Measurements from ENCODE around the gene DDX54. TPM values are rescaled to one million over a fixed set of nuclear protein-coding genes. Genes with fewer than 3 reads are reported as not detected.

Gene DDX54
- 10 to 100 TPM in 2 of 3 donors, 1 to 10 TPM in 1; 7.8 to 34.2 (median 11.0) TPM for polyA plus RNA-seq

- peak; percentile 77 to 85 (median 84) for DNase-seq
- H3K27me3 Mint-ChIP-seq (ENCODE audit: low read depth in 3 of 3): peaks cover 7 to 8% (median 8%) of the 10 kb centered on the region in 3 donors
- peak within 1 kb of the TSS; percentile 93 to 99 (median 97) for H3K4me3 Mint-ChIP-seq
- H3K4me1 Mint-ChIP-seq: peaks cover 31 to 42% of the 10 kb centered on the region in 2 donors
- no peaks in the 10 kb centered on the region for H3K9me3 Mint-ChIP-seq
- H3K36me3 Mint-ChIP-seq: peaks cover 5 to 9% (median 5%) of the 10 kb centered on the region in 3 donors
- H3K27ac Mint-ChIP-seq: peak within 1 kb of the TSS; percentile 90 to 97 (median 95)
Measured at GRCh38 chr12:113185180-113186032, at the start of gene DDX54, which contains the start of gene RITA1. Gene DDX54, minus strand, starts transcription at chr12:113185478. Its CDS starts 27 bp downstream, at chr12:113185451. Gene RITA1, plus strand, starts transcription at chr12:113185721. Its CDS starts 1,026 bp downstream, at chr12:113186747.

- Mint-ChIP-seq H3K4me1 (peaks cover 15 to 20% of the 10 kb centered on the region in 2 donors), H3K27me3 (ENCODE audit: low read depth in 3 of 3) (peaks cover 0 to 6% (median 3%) of the 10 kb centered on the region in 3 donors), H3K36me3 (peaks cover 4 to 8% (median 6%) of the 10 kb centered on the region in 3 donors), H3K9me3 (no peaks in the 10 kb centered on the region), H3K4me3 (no peak overlapping the region), H3K27ac (no peak overlapping the region)
- no peak for DNase-seq
Measured at GRCh38 chr12:113234483-113234882, 49.2 kb upstream of the DDX54 start.

- H3K9me3 Mint-ChIP-seq: no peaks in the 10 kb centered on the region
- no peak overlapping the region for H3K4me3 Mint-ChIP-seq
- peaks cover 15 to 20% of the 10 kb centered on the region in 2 donors for H3K4me1 Mint-ChIP-seq
- H3K27me3 Mint-ChIP-seq (ENCODE audit: low read depth in 3 of 3): peaks cover 0 to 6% (median 4%) of the 10 kb centered on the region in 3 donors
- peaks cover 4 to 8% (median 6%) of the 10 kb centered on the region in 3 donors for H3K36me3 Mint-ChIP-seq
- DNase-seq: no peak
- H3K27ac Mint-ChIP-seq: peak overlapping the region in 1 of 6 donors; percentile 73
Measured at GRCh38 chr12:113233967-113234366, 48.7 kb upstream of the DDX54 start.

DNA sequence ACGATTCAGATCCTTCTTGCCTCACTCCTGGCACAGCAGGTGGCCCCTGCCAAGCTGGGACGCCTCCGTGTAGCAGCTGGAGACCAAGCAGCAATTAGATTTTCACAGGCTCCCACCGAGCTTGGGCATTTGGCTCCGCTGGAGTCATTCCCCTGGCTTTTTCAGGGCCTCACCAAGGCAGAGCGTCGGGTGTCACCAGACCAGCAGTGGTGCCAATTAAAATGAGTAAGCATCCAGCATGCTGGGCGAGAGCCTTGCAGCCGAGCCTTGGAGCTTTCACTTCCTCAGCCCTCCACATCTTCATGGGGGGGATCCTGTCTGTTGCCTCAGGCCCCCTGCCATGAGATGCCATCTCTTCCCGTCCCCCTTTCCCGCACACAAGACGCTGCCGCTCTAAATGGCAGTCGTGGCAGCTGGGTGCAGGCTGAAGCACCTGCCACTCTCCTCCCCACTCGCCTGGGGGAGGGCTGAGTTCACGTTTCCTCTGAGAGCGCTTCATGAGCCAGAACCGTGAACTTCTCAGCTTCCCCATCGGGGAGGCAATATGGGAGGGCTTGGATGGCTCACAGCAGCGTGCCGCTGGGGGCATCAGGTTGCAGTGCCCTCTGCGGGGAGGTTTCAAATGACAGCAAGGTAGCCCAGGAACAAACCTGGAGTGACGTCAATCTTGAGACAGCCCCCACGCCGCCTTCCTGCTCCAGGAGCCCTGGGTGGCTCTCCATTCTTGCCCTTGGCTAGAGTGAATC is 47.7 kb upstream of the DDX54 start:
- peak overlapping the region; percentile 79 to 90 (median 80) for H3K4me3 Mint-ChIP-seq
- H3K9me3 Mint-ChIP-seq: no peaks in the 10 kb centered on the region
- H3K27ac Mint-ChIP-seq: peak overlapping the region in 4 of 6 donors; percentile 51 to 84 (median 63)
- DNase-seq: peak; percentile 43 to 52 (median 49)
- H3K4me1 Mint-ChIP-seq: peaks cover 15 to 20% of the 10 kb centered on the region in 2 donors
- peaks cover 0 to 6% (median 4%) of the 10 kb centered on the region in 3 donors for H3K27me3 Mint-ChIP-seq (ENCODE audit: low read depth in 3 of 3)
- H3K36me3 Mint-ChIP-seq: peaks cover 4 to 8% (median 6%) of the 10 kb centered on the region in 3 donors

GRCh38 chr12:113232089-113232839 is 47.0 kb upstream of the DDX54 start:
- Mint-ChIP-seq H3K36me3 (peaks cover 4 to 8% (median 6%) of the 10 kb centered on the region in 3 donors), H3K4me3 (peak overlapping the region in 3 of 5 donors; percentile 79 to 90 (median 84)), H3K4me1 (peaks cover 15 to 20% of the 10 kb centered on the region in 2 donors), H3K27me3 (ENCODE audit: low read depth in 3 of 3) (peaks cover 0 to 6% (median 4%) of the 10 kb centered on the region in 3 donors), H3K27ac (no peak overlapping the region), H3K9me3 (no peaks in the 10 kb centered on the region)
- no peak for DNase-seq

DNA sequence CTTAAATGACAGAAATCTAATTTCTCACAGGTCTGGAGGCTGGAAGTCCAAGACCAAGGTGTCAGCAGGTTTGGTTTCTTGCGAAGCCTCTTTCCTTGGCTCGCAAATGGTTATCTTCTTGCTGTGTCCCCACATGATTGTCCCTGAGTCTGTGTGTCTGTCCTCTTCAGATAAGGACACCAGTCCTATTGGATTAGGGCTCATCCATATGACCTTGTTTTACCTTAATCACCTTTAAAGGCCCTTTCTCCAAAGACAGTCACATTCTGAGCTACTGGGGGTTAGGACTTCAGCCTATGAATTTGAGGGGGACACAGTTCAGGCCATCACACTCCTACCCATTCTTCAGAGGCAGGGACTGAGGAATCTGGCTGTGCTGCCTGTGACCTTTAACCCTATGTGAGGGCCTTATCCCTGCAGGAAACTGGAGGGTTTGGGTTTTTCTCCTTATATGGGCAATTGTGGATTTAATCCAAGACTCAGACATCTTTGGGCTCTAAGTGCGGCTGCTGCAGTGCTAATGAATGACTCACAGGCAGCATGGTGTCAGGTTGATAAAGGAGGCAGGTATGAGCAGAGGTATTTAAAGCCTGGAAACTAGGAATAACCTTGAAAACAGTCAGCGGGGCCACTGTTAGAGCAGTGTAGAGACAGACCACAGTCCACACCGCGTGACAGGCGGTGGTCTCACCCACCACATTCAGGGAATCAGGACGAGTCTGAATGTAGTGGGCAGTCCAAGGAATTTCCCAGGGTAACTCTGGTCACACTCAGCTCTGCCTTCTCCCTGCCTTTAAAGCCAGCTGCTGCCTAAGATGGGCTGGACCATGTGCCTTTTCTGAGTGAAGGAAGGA is 46.2 kb upstream of the DDX54 start:
- no peak overlapping the region for H3K4me3 Mint-ChIP-seq
- no peaks in the 10 kb centered on the region for H3K9me3 Mint-ChIP-seq
- peaks cover 15 to 20% of the 10 kb centered on the region in 2 donors for H3K4me1 Mint-ChIP-seq
- peaks cover 4 to 11% (median 6%) of the 10 kb centered on the region in 3 donors for H3K36me3 Mint-ChIP-seq
- H3K27me3 Mint-ChIP-seq (ENCODE audit: low read depth in 3 of 3): peaks cover 0 to 6% (median 3%) of the 10 kb centered on the region in 3 donors
- DNase-seq: no peak
- no peak overlapping the region for H3K27ac Mint-ChIP-seq

- no peak for DNase-seq
- peaks cover 0 to 4% (median 3%) of the 10 kb centered on the region in 3 donors for H3K27me3 Mint-ChIP-seq (ENCODE audit: low read depth in 3 of 3)
- no peak overlapping the region for H3K4me3 Mint-ChIP-seq
- H3K9me3 Mint-ChIP-seq: no peaks in the 10 kb centered on the region
- peaks cover 4 to 11% (median 6%) of the 10 kb centered on the region in 3 donors for H3K36me3 Mint-ChIP-seq
- no peak overlapping the region for H3K27ac Mint-ChIP-seq
- H3K4me1 Mint-ChIP-seq: peaks cover 15 to 20% of the 10 kb centered on the region in 2 donors
Measured at GRCh38 chr12:113230315-113231234, 45.3 kb upstream of the DDX54 start.

DNA sequence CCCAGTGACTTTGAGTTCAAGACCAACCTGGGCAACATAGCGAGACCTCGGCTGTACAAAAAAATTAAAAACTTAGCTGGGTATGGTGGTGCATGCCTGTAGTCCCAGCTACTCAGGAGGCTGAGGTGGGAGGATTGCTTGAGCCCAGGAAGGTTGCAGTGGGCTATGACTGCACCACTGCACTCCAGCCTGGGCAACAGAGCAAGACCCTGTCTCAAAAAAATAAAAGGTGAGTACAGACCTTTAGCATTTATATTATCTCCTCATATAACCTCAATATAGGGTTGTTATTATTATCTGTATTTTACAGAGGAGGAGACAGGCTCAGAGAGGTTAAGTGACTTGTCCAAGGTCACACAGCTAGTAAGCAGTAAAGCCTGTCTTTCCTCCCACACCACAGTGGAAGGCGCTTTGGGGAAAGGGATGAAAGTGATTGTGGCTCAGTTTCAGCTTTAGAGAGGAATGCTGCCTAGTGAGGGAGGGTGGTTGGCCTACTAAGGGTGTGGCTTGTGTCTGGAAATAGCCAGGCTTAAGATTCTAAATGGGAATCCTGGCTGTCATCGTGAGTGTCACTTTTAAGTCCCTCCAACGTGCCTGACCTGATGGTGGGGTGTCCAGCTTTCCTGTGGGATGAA is 43.2 kb upstream of the DDX54 start:
- Mint-ChIP-seq H3K27me3 (ENCODE audit: low read depth in 3 of 3) (peaks cover 0 to 3% (median 3%) of the 10 kb centered on the region in 3 donors), H3K4me3 (no peak overlapping the region), H3K36me3 (peaks cover 4 to 11% (median 6%) of the 10 kb centered on the region in 3 donors), H3K27ac (no peak overlapping the region), H3K4me1 (peaks cover 13 to 18% of the 10 kb centered on the region in 2 donors), H3K9me3 (no peaks in the 10 kb centered on the region)
- DNase-seq: no peak

- DNase-seq: no peak
- H3K36me3 Mint-ChIP-seq: peaks cover 4 to 11% (median 6%) of the 10 kb centered on the region in 3 donors
- H3K27me3 Mint-ChIP-seq (ENCODE audit: low read depth in 3 of 3): peaks cover 0 to 3% (median 1%) of the 10 kb centered on the region in 3 donors
- no peak overlapping the region for H3K4me3 Mint-ChIP-seq
- no peaks in the 10 kb centered on the region for H3K9me3 Mint-ChIP-seq
- peaks cover 11 to 17% of the 10 kb centered on the region in 2 donors for H3K4me1 Mint-ChIP-seq
- H3K27ac Mint-ChIP-seq: no peak overlapping the region
Measured at GRCh38 chr12:113227686-113228391, 42.6 kb upstream of the DDX54 start.

DNA sequence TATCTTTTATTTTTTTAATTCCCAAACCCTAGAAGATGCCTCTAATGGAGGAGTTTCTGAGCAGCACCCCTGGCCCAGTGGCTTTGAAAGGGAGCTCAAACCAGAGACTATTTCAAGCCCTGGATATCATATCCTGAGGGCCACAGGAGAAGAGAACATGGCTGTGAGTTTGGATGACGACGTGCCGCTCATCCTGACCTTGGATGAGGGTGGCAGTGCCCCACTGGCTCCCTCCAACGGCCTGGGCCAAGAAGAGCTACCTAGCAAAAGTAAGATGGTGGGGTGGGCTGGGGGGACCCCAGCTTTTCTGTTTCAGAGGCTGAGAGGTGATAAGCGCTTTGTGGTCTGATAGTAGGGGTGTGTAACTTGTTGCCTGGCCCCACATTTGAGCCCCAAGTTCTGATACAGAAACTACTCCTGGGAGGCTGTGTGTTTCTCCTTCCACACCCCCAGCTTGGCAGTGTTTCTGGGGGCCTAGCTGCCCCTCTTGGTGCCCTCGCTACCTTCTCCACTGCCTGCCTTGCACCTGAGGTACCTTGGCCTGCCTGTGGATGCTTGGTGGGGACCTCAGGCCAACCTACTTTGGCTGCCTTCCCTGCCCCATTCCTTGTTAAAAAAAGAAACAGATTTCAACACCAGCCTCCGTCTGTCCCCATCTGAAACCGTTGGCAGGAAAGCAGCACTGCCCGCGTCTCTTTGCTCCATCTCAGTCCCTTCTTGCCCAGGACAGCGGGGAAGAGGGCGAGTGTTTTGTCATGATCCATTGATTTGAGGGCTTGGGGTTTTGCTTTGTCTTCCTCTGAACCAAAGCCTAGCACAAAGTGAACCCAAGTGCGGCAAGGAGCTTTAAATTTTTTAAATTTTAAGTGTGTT is 41.7 kb upstream of the DDX54 start:
- no peak for DNase-seq
- Mint-ChIP-seq H3K27me3 (ENCODE audit: low read depth in 3 of 3) (peaks cover 0 to 1% (median 0%) of the 10 kb centered on the region in 3 donors), H3K27ac (no peak overlapping the region), H3K4me3 (no peak overlapping the region), H3K36me3 (peaks cover 4 to 11% (median 6%) of the 10 kb centered on the region in 3 donors), H3K9me3 (no peaks in the 10 kb centered on the region), H3K4me1 (peaks cover 17 to 23% of the 10 kb centered on the region in 2 donors)
